HUES6 (cell line): ENCODE results near the gene CASKIN1.
A peak's percentile ranks its signal among the peaks of the same experiment; 100 is the strongest.
"Not testable (repeated sequence)": the region's sequence is repeated elsewhere in the genome, so short reads cannot be mapped to it uniquely, and the experiment has no call there.

Source experiments
- H3K27ac ChIP-seq: 2 replicates; pipeline ENCODE4 v1.7.0; 2013; ENCODE audit warnings: low read depth, mild to moderate bottlenecking, low read length, inconsistent platforms
- H3K27me3 ChIP-seq: 2 replicates; pipeline ENCODE4 v1.6.1; 2013; ENCODE audit warnings: low read length; ENCODE audit not compliant: control insufficient read depth, insufficient read depth
- H3K36me3 ChIP-seq: 2 replicates; pipeline ENCODE4 v1.6.1; 2013; ENCODE audit warnings: low read length; ENCODE audit not compliant: control insufficient read depth, insufficient read depth
- H3K4me1 ChIP-seq: 2 replicates; pipeline ENCODE4 v1.6.1; 2013; ENCODE audit warnings: low read length; ENCODE audit not compliant: control insufficient read depth, insufficient read depth
- H3K4me3 ChIP-seq: 2 replicates; pipeline ENCODE4 v1.5.1; 2013; ENCODE audit warnings: low read depth, low read length
- H3K9ac ChIP-seq: one replicate; pipeline ENCODE4 v1.6.1; 2013; ENCODE audit warnings: mild to moderate bottlenecking, low read length
- H3K9me3 ChIP-seq: 2 replicates; pipeline ENCODE4 v1.6.1; 2013; ENCODE audit warnings: low read depth, low read length; ENCODE audit not compliant: control insufficient read depth, insufficient read depth

The CASKIN1 gene

GRCh38 chr16:2208772-2209171, 12.4 kb upstream of the CASKIN1 start:
- no peak overlapping the region for H3K4me3 ChIP-seq
- H3K9ac ChIP-seq: no peak overlapping the region
- no peaks in the 10 kb centered on the region for H3K27me3 ChIP-seq
- peaks cover 54% of the 10 kb centered on the region for H3K36me3 ChIP-seq
- H3K9me3 ChIP-seq: no peaks in the 10 kb centered on the region
- peaks cover 24% of the 10 kb centered on the region for H3K4me1 ChIP-seq
- H3K27ac ChIP-seq: no peak overlapping the region

- peaks cover 20% of the 10 kb centered on the region for H3K4me1 ChIP-seq
- H3K36me3 ChIP-seq: peaks cover 50% of the 10 kb centered on the region
- no peaks in the 10 kb centered on the region for H3K27me3 ChIP-seq
- H3K9me3 ChIP-seq: no peaks in the 10 kb centered on the region
- no peak overlapping the region for H3K9ac ChIP-seq
- H3K27ac ChIP-seq: no peak overlapping the region
- no peak overlapping the region for H3K4me3 ChIP-seq
Observed at GRCh38 chr16:2208308-2208707, 11.9 kb upstream of the CASKIN1 start.

- Histone ChIP-seq H3K36me3 (peaks cover 46% of the 10 kb centered on the region), H3K27ac (no peak overlapping the region), H3K4me1 (peaks cover 16% of the 10 kb centered on the region), H3K9ac (no peak overlapping the region), H3K27me3 (no peaks in the 10 kb centered on the region), H3K9me3 (no peaks in the 10 kb centered on the region), H3K4me3 (no peak overlapping the region)
Observed at GRCh38 chr16:2207872-2208271, 11.5 kb upstream of the CASKIN1 start.

- Histone ChIP-seq H3K27me3 (no peaks in the 10 kb centered on the region), H3K4me3 (no peak overlapping the region; the same call in 1 of the 2 replicates), H3K9ac (peak overlapping the region; percentile 43), H3K27ac (no peak overlapping the region), H3K36me3 (peaks cover 36% of the 10 kb centered on the region), H3K9me3 (no peaks in the 10 kb centered on the region), H3K4me1 (peaks cover 13% of the 10 kb centered on the region; the same call in 1 of the 2 replicates)
Observed at GRCh38 chr16:2206780-2207433, 10.5 kb upstream of the CASKIN1 start.

DNA sequence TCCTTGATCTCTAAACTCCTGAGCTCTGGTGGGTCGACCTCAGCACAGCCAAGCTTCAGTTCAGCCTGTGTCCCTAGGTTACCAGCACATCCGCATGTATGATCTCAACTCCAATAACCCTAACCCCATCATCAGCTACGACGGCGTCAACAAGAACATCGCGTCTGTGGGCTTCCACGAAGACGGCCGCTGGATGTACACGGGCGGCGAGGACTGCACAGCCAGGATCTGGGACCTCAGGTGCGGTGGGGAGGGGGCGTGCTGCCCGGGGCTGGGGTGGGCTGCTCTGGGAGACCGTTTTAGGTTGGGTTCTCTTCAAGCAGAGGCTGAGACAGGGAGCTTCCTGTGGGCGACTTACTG, 10.0 kb upstream of the CASKIN1 start:
- Histone ChIP-seq H3K9me3 (no peaks in the 10 kb centered on the region), H3K4me3 (peak overlapping the region; percentile 97), H3K27ac (no peak overlapping the region), H3K27me3 (no peaks in the 10 kb centered on the region), H3K36me3 (peaks cover 33% of the 10 kb centered on the region), H3K9ac (peak overlapping the region; percentile 97), H3K4me1 (peaks cover 10% of the 10 kb centered on the region; the same call in 1 of the 2 replicates)

- H3K9me3 ChIP-seq: no peaks in the 10 kb centered on the region
- peak overlapping the region; percentile 97 for H3K9ac ChIP-seq
- H3K36me3 ChIP-seq: peaks cover 33% of the 10 kb centered on the region
- peak overlapping the region; percentile 95; the same call in 1 of the 2 replicates for H3K27ac ChIP-seq
- H3K4me1 ChIP-seq: peaks cover 9% of the 10 kb centered on the region; the same call in 1 of the 2 replicates
- H3K27me3 ChIP-seq: no peaks in the 10 kb centered on the region
- peak overlapping the region; percentile 97 for H3K4me3 ChIP-seq
Observed at GRCh38 chr16:2205967-2206313, 9.5 kb upstream of the CASKIN1 start.

- Histone ChIP-seq H3K4me1 (peaks cover 4% of the 10 kb centered on the region; the same call in 1 of the 2 replicates), H3K9ac (peak within 1 kb of the TSS; percentile 97), H3K27me3 (peaks cover 5% of the 10 kb centered on the region), H3K36me3 (peaks cover 33% of the 10 kb centered on the region), H3K4me3 (peak within 1 kb of the TSS; percentile 97), H3K27ac (peak within 1 kb of the TSS; percentile 95), H3K9me3 (no peaks in the 10 kb centered on the region)
Observed at GRCh38 chr16:2205104-2205966, 8.9 kb upstream of the CASKIN1 start, which contains the start of gene MLST8. Gene MLST8 (plus strand): TSS chr16:2205454. CDS start chr16:2206086, 632 bp downstream.

GRCh38 chr16:2204416-2205103, 8.2 kb upstream of the CASKIN1 start:
- peak overlapping the region; percentile 97 for H3K4me3 ChIP-seq

DNA sequence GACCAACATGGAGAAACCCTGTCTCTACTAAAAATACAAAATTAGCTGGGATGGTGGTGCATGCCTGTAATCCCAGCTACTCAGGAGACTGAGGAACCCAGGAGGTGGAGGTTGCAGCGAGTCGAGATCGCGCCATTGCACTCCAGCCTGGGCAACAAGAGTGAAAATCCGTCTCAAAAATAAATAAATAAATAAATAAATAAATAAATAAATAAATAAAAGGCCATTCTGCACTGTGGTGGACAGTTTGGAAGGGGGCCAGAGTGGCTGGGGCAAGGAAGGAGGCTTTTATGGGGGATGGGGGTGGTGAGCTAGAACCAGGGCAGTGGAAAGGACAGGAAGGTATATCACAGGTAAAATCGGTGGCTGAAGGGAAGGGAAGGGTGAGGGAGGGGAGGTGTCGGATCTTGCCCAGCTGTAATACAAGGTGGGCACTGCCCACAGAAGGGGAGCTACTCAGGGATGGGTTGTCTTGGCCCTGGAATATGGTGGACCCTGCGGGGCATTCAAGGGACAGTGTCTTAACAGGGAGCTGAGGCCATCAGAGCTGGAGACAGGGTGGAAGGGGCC, 6.8 kb upstream of the CASKIN1 start:
- not testable (repeated sequence) for H3K4me3 ChIP-seq, H3K27ac ChIP-seq, H3K4me1 ChIP-seq, H3K9me3 ChIP-seq, H3K9ac ChIP-seq
- H3K36me3 ChIP-seq: peaks cover 16% of the 10 kb centered on the region
- H3K27me3 ChIP-seq: peaks cover 25% of the 10 kb centered on the region

More at GRCh38 chr16:2204416-2205103, 8.2 kb upstream of the CASKIN1 start:
- H3K4me1 ChIP-seq: peaks cover 4% of the 10 kb centered on the region; the same call in 1 of the 2 replicates
- peak overlapping the region; percentile 97 for H3K9ac ChIP-seq
- peaks cover 12% of the 10 kb centered on the region for H3K27me3 ChIP-seq
- no peaks in the 10 kb centered on the region for H3K9me3 ChIP-seq
- H3K36me3 ChIP-seq: peaks cover 30% of the 10 kb centered on the region
- H3K27ac ChIP-seq: peak overlapping the region; percentile 95; the same call in 1 of the 2 replicates

DNA sequence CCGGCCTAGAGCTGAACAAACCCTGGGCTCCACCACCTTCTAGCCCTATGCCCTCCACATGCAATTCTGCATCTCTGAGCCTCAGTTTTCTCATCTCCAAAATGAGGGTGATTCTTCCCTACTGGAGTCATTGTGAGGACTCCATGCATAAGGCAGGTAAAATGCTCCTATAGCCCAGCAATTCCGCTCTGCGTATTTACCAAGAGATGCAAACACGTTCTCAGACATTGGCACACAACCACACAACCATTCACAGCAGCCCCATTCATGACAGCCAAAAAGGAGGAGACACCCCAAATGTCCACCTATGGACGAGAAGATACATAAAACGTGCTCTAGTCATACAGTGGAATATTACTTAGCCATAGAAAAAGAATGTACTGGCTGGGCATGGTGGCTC, 3.9 kb upstream of the CASKIN1 start:
- no peak overlapping the region for H3K27ac ChIP-seq
- H3K9me3 ChIP-seq: no peaks in the 10 kb centered on the region
- no peak overlapping the region for H3K4me3 ChIP-seq
- H3K9ac ChIP-seq: no peak overlapping the region
- no peaks in the 10 kb centered on the region; the same call in 1 of the 2 replicates for H3K4me1 ChIP-seq
- no peaks in the 10 kb centered on the region for H3K36me3 ChIP-seq
- H3K27me3 ChIP-seq: peaks cover 47% of the 10 kb centered on the region
